Left ventricle myocardium inferior (tissue), 1 donor: Measurements from ENCODE around the gene GRPEL2. TPM values are rescaled to one million over a fixed set of nuclear protein-coding genes. Genes with fewer than 3 reads are reported as not detected.
A peak's percentile ranks its signal among the peaks of the same experiment; 100 is the strongest.

Experiments used
- DNase-seq: peaks from one replicate; pipeline ENCODE4 v3.0.0-alpha.2; 2020
- H3K27ac ChIP-seq: fragments of 200-600 bp; replicated peaks from 2 replicates; pipeline ENCODE4 v1.8.0; 2021
- H3K27me3 ChIP-seq: fragments of 200-600 bp; 2 replicates; pipeline ENCODE4 v1.8.0; 2021; ENCODE audit warnings: low read depth
- H3K36me3 ChIP-seq: fragments of 200-600 bp; 2 replicates; pipeline ENCODE4 v1.8.0; 2021
- H3K4me1 ChIP-seq: fragments of 200-600 bp; 2 replicates; pipeline ENCODE4 v1.8.0; 2021
- H3K4me3 ChIP-seq: fragments of 200-600 bp; 2 replicates; pipeline ENCODE4 v1.8.0; 2021; ENCODE audit warnings: mild to moderate bottlenecking, moderate library complexity
- H3K9me3 ChIP-seq: fragments of 200-600 bp; replicated peaks from 2 replicates; pipeline ENCODE4 v1.8.0; 2021
- intact Hi-C: fragments of 100-400 bp; cut with micrococcal nuclease; formaldehyde crosslinking; loops from one replicate; pipeline ENCODE4 v1.11.0; 2022
- total RNA-seq: library from RNA; stranded (reverse); fragmentation: NEBNext Ultra II Directional; extraction: Animal tissue kit (Norgen Biotek cat#: 25700); gene quantifications from one replicate; pipeline ENCODE4 v1.2.1, GENCODE V29; 2021
- TF ChIP-seq, protein P1 (sequence below): fragments of 200-600 bp; IDR thresholded peaks from 2 replicates; pipeline ENCODE4 v1.8.0; 2021; ENCODE audit warnings: antibody characterized with exemption, mild to moderate bottlenecking, borderline replicate concordance
- donor health status: DM: no; HTN: yes; CAD: no; lungs with severe emphysema.

The GRPEL2 gene
- total RNA-seq, 1 donor from 2014 or later: 7.6 TPM

DNA sequence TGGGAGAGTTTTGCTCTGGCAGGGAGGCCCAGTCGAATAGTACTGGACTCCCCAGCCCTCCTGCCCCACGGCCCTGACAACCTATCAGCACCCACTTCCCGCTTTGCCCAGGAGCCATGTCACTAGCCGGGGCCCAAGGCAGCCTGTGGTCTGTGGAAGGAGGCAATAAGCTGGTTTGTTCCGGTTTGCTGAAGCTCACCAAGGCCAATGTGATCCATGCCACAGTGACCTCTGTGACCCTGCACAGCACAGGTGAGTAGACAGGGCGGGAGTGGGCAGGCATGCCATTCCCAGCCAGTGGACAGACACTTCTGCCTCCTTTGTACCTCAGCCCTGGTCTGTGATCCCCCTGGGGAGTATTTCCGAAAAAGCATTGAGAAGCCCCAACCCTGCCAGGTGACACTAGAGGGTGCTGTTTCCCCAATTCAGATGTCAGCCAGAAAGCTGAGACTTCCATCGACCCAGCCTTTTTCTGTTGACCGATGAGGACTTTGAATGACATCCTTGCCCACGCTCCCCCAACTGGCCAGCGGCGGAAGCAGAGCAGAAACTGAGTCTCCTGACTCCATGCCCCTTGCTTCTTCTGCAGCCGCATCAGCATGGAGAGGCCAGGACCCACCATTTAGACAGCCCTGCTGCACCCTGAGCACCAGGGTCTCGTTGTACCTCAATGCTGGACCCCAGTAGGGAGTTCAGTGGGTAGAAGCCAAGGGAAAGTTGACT, 22.1 kb downstream of the GRPEL2 start:
- Histone ChIP-seq H3K4me3 (no peak overlapping the region), H3K9me3 (no peaks in the 10 kb centered on the region), H3K36me3 (no peaks in the 10 kb centered on the region), H3K4me1 (peaks cover 26% of the 10 kb centered on the region), H3K27me3 (no peaks in the 10 kb centered on the region), H3K27ac (no peak overlapping the region)
- intact Hi-C loops: no loop called here
- TF ChIP-seq, protein P1, sequence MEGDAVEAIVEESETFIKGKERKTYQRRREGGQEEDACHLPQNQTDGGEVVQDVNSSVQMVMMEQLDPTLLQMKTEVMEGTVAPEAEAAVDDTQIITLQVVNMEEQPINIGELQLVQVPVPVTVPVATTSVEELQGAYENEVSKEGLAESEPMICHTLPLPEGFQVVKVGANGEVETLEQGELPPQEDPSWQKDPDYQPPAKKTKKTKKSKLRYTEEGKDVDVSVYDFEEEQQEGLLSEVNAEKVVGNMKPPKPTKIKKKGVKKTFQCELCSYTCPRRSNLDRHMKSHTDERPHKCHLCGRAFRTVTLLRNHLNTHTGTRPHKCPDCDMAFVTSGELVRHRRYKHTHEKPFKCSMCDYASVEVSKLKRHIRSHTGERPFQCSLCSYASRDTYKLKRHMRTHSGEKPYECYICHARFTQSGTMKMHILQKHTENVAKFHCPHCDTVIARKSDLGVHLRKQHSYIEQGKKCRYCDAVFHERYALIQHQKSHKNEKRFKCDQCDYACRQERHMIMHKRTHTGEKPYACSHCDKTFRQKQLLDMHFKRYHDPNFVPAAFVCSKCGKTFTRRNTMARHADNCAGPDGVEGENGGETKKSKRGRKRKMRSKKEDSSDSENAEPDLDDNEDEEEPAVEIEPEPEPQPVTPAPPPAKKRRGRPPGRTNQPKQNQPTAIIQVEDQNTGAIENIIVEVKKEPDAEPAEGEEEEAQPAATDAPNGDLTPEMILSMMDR: peak; percentile 84
- DNase-seq: no peak

- H3K36me3 ChIP-seq: no peaks in the 10 kb centered on the region
- DNase-seq: no peak
- TF ChIP-seq, protein P1: no peak
- intact Hi-C loops: no loop called here
- peaks cover 26% of the 10 kb centered on the region for H3K4me1 ChIP-seq
- no peaks in the 10 kb centered on the region for H3K9me3 ChIP-seq
- H3K27ac ChIP-seq: no peak overlapping the region
- no peaks in the 10 kb centered on the region for H3K27me3 ChIP-seq
- no peak overlapping the region for H3K4me3 ChIP-seq
These were observed 22.8 kb downstream of the GRPEL2 start for GRCh38 chr5:149367972-149368645.

- Histone ChIP-seq H3K9me3 (no peaks in the 10 kb centered on the region), H3K4me1 (peaks cover 26% of the 10 kb centered on the region), H3K36me3 (no peaks in the 10 kb centered on the region), H3K4me3 (no peak overlapping the region), H3K27ac (no peak overlapping the region), H3K27me3 (no peaks in the 10 kb centered on the region)
- no peak for DNase-seq
- intact Hi-C loops: no loop called here
- TF ChIP-seq, protein P1: no peak
These were observed 25.6 kb downstream of the GRPEL2 start for GRCh38 chr5:149370878-149371277.

- Histone ChIP-seq H3K27me3 (no peaks in the 10 kb centered on the region), H3K4me1 (peaks cover 26% of the 10 kb centered on the region), H3K4me3 (no peak overlapping the region), H3K9me3 (no peaks in the 10 kb centered on the region), H3K36me3 (no peaks in the 10 kb centered on the region), H3K27ac (no peak overlapping the region)
- intact Hi-C loops: no loop called here
- peak; percentile 56 for DNase-seq
- TF ChIP-seq, protein P1: peak; percentile 87
These were observed 26.1 kb downstream of the GRPEL2 start for GRCh38 chr5:149371296-149371962.

GRCh38 chr5:149372076-149372795, 26.9 kb downstream of the GRPEL2 start:
- Histone ChIP-seq H3K27me3 (no peaks in the 10 kb centered on the region), H3K4me3 (no peak overlapping the region), H3K4me1 (peaks cover 26% of the 10 kb centered on the region), H3K36me3 (no peaks in the 10 kb centered on the region), H3K27ac (no peak overlapping the region), H3K9me3 (no peaks in the 10 kb centered on the region)
- no peak for DNase-seq
- TF ChIP-seq, protein P1: no peak
- intact Hi-C loops: no loop called here
